Measurements from ENCODE around the gene CYB5R4. TPM values are rescaled to one million over a fixed set of nuclear protein-coding genes. Genes with fewer than 3 reads are reported as not detected.

Gene CYB5R4
- total and polyA plus RNA-seq, 2 donors (not counting 1 experiment from before 2014, with no cell fraction given): 4.3 to 10.6 TPM

DNA sequence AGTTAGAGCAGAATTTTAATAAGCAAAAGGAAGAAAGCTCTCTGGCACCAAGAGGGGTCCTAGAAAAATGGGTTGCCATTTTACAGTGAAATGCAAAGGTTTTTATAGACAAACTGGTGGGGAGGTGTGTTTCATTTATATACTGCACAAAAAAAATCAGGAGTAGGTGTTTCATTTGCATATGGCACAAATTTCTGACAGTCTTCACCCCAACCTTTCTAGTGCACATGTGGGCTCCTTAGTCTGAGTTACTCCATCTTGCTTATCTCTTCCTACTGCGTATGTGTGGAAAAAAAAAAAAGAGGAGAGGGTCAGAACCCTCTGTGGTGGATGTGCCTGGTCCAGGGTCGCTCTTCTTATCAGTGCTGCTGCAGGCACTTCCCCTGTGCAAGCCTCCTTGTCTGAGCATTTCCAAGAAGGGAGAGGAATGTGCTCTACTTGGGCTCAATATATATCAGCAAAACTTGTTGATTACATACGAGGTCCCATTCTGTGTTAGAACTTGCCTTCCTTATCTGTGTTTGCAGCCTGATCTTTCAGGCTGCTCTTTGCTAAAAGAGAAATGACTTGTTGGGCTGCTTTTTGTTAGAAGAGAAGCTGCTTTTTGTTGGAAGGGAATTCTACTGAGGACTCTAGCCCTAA lies 115.0 kb downstream of the CYB5R4 start:
- no peaks in the 10 kb centered on the region for H3K4me1 ChIP-seq (ENCODE audit: control insufficient read depth, extremely low read depth, insufficient read depth, low read length)
- no peaks in the 10 kb centered on the region for H3K36me3 ChIP-seq (ENCODE audit: control insufficient read depth, insufficient read depth, low read length)
- H2AFZ ChIP-seq (ENCODE audit: low read length): no peak overlapping the region
- TF ChIP-seq, protein P1, sequence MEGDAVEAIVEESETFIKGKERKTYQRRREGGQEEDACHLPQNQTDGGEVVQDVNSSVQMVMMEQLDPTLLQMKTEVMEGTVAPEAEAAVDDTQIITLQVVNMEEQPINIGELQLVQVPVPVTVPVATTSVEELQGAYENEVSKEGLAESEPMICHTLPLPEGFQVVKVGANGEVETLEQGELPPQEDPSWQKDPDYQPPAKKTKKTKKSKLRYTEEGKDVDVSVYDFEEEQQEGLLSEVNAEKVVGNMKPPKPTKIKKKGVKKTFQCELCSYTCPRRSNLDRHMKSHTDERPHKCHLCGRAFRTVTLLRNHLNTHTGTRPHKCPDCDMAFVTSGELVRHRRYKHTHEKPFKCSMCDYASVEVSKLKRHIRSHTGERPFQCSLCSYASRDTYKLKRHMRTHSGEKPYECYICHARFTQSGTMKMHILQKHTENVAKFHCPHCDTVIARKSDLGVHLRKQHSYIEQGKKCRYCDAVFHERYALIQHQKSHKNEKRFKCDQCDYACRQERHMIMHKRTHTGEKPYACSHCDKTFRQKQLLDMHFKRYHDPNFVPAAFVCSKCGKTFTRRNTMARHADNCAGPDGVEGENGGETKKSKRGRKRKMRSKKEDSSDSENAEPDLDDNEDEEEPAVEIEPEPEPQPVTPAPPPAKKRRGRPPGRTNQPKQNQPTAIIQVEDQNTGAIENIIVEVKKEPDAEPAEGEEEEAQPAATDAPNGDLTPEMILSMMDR (conservative IDR thresholded peaks at IDR 0.05 in 1 of 2, IDR thresholded peaks at IDR 0.05 in 1 of 2; ENCODE audit: low read depth in 1 of 2, low read length in 2 of 2): no peak
- TF ChIP-seq EZH2 (IDR thresholded peaks at IDR 0.05; ENCODE audit: low read length, missing control alignments): no peak
- H3K4me2 ChIP-seq (ENCODE audit: extremely low read depth, insufficient read depth, low read length): no peak overlapping the region
- no peaks in the 10 kb centered on the region for H3K9me3 ChIP-seq (ENCODE audit: control insufficient read depth, insufficient read depth, low read depth, low read length)
- no peak overlapping the region for H3K4me3 ChIP-seq (replicated peaks in 1 of 4; ENCODE audit: control extremely low read depth in 1 of 4, insufficient read depth in 1 of 4, low read depth in 3 of 4, low read length in 4 of 4)
- H3K27ac ChIP-seq (ENCODE audit: insufficient read depth, low read length): no peak overlapping the region
- no peak for DNase-seq (ENCODE audit: low read depth in 2 of 2)
- H4K20me1 ChIP-seq (ENCODE audit: control insufficient read depth, extremely low read depth, insufficient read depth, low read length): no peaks in the 10 kb centered on the region
- no peaks in the 10 kb centered on the region for H3K79me2 ChIP-seq (ENCODE audit: control insufficient read depth, insufficient read depth, low read length)
- no peaks in the 10 kb centered on the region for H3K27me3 ChIP-seq (ENCODE audit: control insufficient read depth, insufficient read depth, low read length)
- H3K9ac ChIP-seq (ENCODE audit: insufficient read depth, low read length): no peak overlapping the region

GRCh38 chr6:83976037-83976755 lies 116.7 kb downstream of the CYB5R4 start:
- no peaks in the 10 kb centered on the region for H3K9me3 ChIP-seq (ENCODE audit: control insufficient read depth, insufficient read depth, low read depth, low read length)
- no peaks in the 10 kb centered on the region for H3K4me1 ChIP-seq (ENCODE audit: control insufficient read depth, extremely low read depth, insufficient read depth, low read length)
- no peak overlapping the region for H3K9ac ChIP-seq (ENCODE audit: insufficient read depth, low read length)
- no peak for TF ChIP-seq EZH2 (IDR thresholded peaks at IDR 0.05; ENCODE audit: low read length, missing control alignments)
- TF ChIP-seq, protein P1 (conservative IDR thresholded peaks at IDR 0.05 in 1 of 2, IDR thresholded peaks at IDR 0.05 in 1 of 2; ENCODE audit: low read depth in 1 of 2, low read length in 2 of 2): no peak
- no peaks in the 10 kb centered on the region for H3K36me3 ChIP-seq (ENCODE audit: control insufficient read depth, insufficient read depth, low read length)
- no peak overlapping the region for H3K4me2 ChIP-seq (ENCODE audit: extremely low read depth, insufficient read depth, low read length)
- H4K20me1 ChIP-seq (ENCODE audit: control insufficient read depth, extremely low read depth, insufficient read depth, low read length): no peaks in the 10 kb centered on the region
- no peak overlapping the region for H2AFZ ChIP-seq (ENCODE audit: low read length)
- no peak overlapping the region for H3K27ac ChIP-seq (ENCODE audit: insufficient read depth, low read length)
- no peak for DNase-seq (ENCODE audit: low read depth in 2 of 2)
- no peaks in the 10 kb centered on the region for H3K27me3 ChIP-seq (ENCODE audit: control insufficient read depth, insufficient read depth, low read length)
- no peaks in the 10 kb centered on the region for H3K79me2 ChIP-seq (ENCODE audit: control insufficient read depth, insufficient read depth, low read length)
- no peak overlapping the region for H3K4me3 ChIP-seq (replicated peaks in 1 of 4; ENCODE audit: control extremely low read depth in 1 of 4, insufficient read depth in 1 of 4, low read depth in 3 of 4, low read length in 4 of 4)

DNA sequence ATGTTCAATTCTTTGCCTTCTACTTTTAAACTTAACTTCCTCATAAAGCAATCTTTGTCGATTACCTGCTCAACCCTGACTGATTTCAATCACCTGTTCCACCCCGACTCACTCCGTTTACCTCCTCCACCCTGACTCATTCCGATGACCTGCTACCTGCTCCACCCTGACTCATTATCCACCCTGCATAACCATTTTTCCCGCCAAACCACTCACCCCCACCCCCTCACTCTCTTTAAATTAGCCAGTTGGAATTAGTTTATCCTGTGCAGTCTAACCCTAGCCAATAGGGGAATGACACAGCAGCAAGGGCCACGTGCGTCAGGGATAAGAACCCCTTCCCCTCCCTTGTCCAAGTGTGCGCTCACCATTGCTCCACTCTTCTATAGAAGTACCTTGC lies 117.4 kb downstream of the CYB5R4 start:
- H3K9ac ChIP-seq (ENCODE audit: insufficient read depth, low read length): no peak overlapping the region
- no peak for DNase-seq (ENCODE audit: low read depth in 2 of 2)
- no peak overlapping the region for H3K4me2 ChIP-seq (ENCODE audit: extremely low read depth, insufficient read depth, low read length)
- no peaks in the 10 kb centered on the region for H3K9me3 ChIP-seq (ENCODE audit: control insufficient read depth, insufficient read depth, low read depth, low read length)
- no peaks in the 10 kb centered on the region for H3K4me1 ChIP-seq (ENCODE audit: control insufficient read depth, extremely low read depth, insufficient read depth, low read length)
- no peaks in the 10 kb centered on the region for H3K27me3 ChIP-seq (ENCODE audit: control insufficient read depth, insufficient read depth, low read length)
- H3K4me3 ChIP-seq (replicated peaks in 1 of 4; ENCODE audit: control extremely low read depth in 1 of 4, insufficient read depth in 1 of 4, low read depth in 3 of 4, low read length in 4 of 4): no peak overlapping the region
- no peak overlapping the region for H2AFZ ChIP-seq (ENCODE audit: low read length)
- no peaks in the 10 kb centered on the region for H3K36me3 ChIP-seq (ENCODE audit: control insufficient read depth, insufficient read depth, low read length)
- TF ChIP-seq, protein P1 (conservative IDR thresholded peaks at IDR 0.05 in 1 of 2, IDR thresholded peaks at IDR 0.05 in 1 of 2; ENCODE audit: low read depth in 1 of 2, low read length in 2 of 2): no peak
- no peak for TF ChIP-seq EZH2 (IDR thresholded peaks at IDR 0.05; ENCODE audit: low read length, missing control alignments)
- no peaks in the 10 kb centered on the region for H3K79me2 ChIP-seq (ENCODE audit: control insufficient read depth, insufficient read depth, low read length)
- H3K27ac ChIP-seq (ENCODE audit: insufficient read depth, low read length): no peak overlapping the region
- no peaks in the 10 kb centered on the region for H4K20me1 ChIP-seq (ENCODE audit: control insufficient read depth, extremely low read depth, insufficient read depth, low read length)

Measured in fibroblast of lung (primary cell).